ENCODE measurements around the gene MACROD1.

Gene MACROD1

GRCh38 chr11:64058494-64058893 is 107.4 kb downstream of the MACROD1 start:
- intact Hi-C loops (cut with DNase I; ENCODE audit: low total_unique reads) = no loop called here
- Histone ChIP-seq H3K9me3 (no peaks in the 10 kb centered on the region), H3K4me3 (no peak overlapping the region), H3K36me3 (no peaks in the 10 kb centered on the region), H3K27me3 (peaks cover 0 to 25% of the 10 kb centered on the region in 2 donors), H3K4me1 (peaks cover 0 to 15% (median 8%) of the 10 kb centered on the region in 4 donors), H3K27ac (no peak overlapping the region)
- no peak for TF ChIP-seq CTCF (IDR thresholded peaks at IDR 0.05)
- no peak for DNase-seq

DNA sequence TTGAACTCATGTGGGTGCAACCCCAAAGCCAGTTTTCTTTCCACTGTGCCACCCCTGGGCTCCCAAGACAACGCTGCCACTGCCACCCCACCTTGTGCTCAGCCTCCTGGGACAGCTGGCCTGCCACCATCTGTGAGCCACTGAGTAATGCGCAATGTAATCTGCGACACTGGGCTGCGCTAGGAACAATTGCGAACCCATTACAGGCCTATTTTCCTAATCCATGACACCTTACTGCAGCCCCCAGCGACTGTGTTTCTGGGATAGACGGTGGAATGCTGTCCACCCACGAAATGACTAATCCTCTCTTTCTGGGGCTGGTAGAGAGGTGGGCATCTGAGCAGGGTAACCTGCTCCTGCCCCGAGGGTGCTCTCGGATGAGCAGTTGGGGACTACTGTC is 108.0 kb downstream of the MACROD1 start:
- DNase-seq = no peak
- TF ChIP-seq CTCF (IDR thresholded peaks at IDR 0.05) = no peak
- H3K4me1 ChIP-seq = peaks cover 0 to 15% (median 8%) of the 10 kb centered on the region in 4 donors
- no peaks in the 10 kb centered on the region for H3K9me3 ChIP-seq
- H3K36me3 ChIP-seq = no peaks in the 10 kb centered on the region
- no peak overlapping the region for H3K4me3 ChIP-seq
- intact Hi-C loops (cut with DNase I; ENCODE audit: low total_unique reads) = no loop called here
- H3K27me3 ChIP-seq = peaks cover 0 to 19% of the 10 kb centered on the region in 2 donors
- no peak overlapping the region for H3K27ac ChIP-seq

DNA sequence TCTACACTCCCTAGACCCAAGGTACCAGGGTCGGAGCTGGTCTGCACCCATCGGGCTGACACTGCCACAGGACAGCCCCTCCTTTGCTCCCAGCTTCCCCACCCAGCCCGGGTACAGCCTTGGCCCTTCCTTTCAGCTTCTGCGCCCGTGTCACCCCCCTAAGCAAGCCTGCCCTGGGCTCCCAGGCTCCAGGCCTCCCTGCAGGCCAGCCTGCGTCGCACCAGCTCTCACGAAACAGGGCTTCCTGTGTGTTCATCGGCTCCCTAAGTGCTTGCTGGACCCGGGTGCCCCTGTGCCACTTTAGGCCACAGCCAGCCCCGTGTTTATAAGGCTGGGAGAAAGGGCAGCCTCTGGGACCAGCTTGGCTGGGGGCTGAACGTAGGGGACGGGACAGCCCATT is 109.1 kb downstream of the MACROD1 start:
- no peak for DNase-seq
- no peaks in the 10 kb centered on the region for H3K9me3 ChIP-seq
- no peaks in the 10 kb centered on the region for H3K36me3 ChIP-seq
- H3K4me3 ChIP-seq = no peak overlapping the region
- no peak overlapping the region for H3K27ac ChIP-seq
- intact Hi-C loops (cut with DNase I; ENCODE audit: low total_unique reads) = no loop called here
- TF ChIP-seq CTCF (IDR thresholded peaks at IDR 0.05) = no peak
- peaks cover 0 to 15% (median 8%) of the 10 kb centered on the region in 4 donors for H3K4me1 ChIP-seq
- peaks cover 0 to 9% of the 10 kb centered on the region in 2 donors for H3K27me3 ChIP-seq

DNA sequence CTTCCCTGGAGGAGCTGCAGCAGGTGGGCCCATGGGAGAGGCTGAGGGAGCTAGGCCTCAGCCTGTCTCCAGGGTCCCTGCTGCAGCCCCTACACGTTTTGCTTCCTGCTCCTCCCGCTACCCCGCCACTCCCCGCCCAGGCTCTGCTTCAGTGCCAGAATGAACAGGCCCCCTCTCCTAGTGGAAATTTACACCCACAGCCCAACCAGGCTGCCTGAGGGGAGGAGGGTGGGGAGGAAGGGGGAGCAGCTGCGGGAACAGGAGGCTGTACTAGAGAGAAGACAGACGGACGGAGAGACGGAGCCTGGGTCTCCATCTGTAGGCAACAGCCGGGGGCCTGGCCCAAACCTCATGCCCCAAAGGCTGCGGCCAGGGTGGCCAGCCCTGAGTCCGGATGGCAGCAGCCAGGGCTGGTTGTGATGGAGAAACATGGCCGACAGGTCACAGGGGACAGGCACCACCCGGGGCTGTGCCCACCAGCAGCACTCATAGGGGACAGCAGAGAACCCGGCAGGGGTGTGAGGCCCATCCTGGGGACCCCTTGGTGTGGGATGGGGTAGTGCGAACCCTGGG is 109.6 kb downstream of the MACROD1 start:
- intact Hi-C loops (cut with DNase I; ENCODE audit: low total_unique reads) = no loop called here
- H3K4me1 ChIP-seq = peaks cover 0 to 11% (median 6%) of the 10 kb centered on the region in 4 donors
- no peaks in the 10 kb centered on the region for H3K9me3 ChIP-seq
- TF ChIP-seq CTCF (IDR thresholded peaks at IDR 0.05) = no peak
- no peak overlapping the region for H3K27ac ChIP-seq
- no peaks in the 10 kb centered on the region for H3K36me3 ChIP-seq
- H3K27me3 ChIP-seq = peaks cover 0 to 4% of the 10 kb centered on the region in 2 donors
- DNase-seq = no peak
- no peak overlapping the region for H3K4me3 ChIP-seq

DNA sequence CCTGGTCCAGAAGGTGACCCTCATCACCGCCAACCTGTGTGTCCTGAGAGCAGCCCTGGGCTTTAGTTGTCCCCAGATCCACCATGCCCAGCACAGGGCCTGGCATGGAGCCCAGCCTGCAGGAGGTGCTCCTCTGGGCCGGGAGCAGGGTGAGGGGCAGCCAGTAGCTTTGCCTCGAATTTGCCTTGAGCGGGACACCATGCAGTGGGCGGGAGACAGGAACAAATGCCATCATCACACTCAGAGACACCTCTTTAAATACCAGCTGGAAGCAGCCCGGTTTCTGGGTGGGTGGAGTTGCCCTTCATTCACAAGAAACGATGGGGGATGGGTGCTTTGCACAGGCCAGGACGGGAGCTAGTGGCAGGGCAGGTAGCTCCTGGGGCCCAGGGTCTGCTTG is 110.8 kb downstream of the MACROD1 start:
- H3K27ac ChIP-seq = no peak overlapping the region
- no peak overlapping the region for H3K4me3 ChIP-seq
- no peaks in the 10 kb centered on the region for H3K4me1 ChIP-seq
- DNase-seq = no peak
- no peaks in the 10 kb centered on the region for H3K36me3 ChIP-seq
- intact Hi-C loops (cut with DNase I; ENCODE audit: low total_unique reads) = no loop called here
- H3K9me3 ChIP-seq = no peaks in the 10 kb centered on the region
- TF ChIP-seq CTCF (IDR thresholded peaks at IDR 0.05) = no peak
- H3K27me3 ChIP-seq = no peaks in the 10 kb centered on the region

DNA sequence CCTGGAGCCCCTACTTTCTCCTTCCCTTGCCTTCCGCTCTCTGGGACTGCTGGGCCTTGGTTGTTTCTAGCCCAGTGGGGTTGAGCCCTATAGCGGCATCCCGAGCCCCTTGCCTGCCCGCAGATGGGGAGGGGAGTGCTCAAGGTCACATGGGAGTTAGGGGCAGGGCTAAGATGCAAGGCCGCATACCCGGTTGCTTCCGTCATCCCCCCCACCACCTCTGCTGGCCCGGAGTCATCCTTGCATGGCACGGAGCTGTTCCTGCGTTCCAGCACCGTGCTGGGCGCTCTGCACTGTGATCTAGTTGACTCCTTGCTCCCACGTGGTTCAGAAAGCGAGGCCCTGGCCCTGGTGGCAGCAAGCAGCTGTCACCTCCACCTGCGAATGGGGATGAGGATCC is 112.2 kb downstream of the MACROD1 start:
- Histone ChIP-seq H3K36me3 (no peaks in the 10 kb centered on the region), H3K9me3 (no peaks in the 10 kb centered on the region), H3K4me3 (no peak overlapping the region), H3K27ac (no peak overlapping the region), H3K4me1 (no peaks in the 10 kb centered on the region), H3K27me3 (no peaks in the 10 kb centered on the region)
- no peak for DNase-seq
- intact Hi-C loops (cut with DNase I; ENCODE audit: low total_unique reads) = no loop called here
- no peak for TF ChIP-seq CTCF (IDR thresholded peaks at IDR 0.05)

Data from tibial artery (tissue), 4 donors.